Measurements from ENCODE around the gene PTPN5. TPM values are rescaled to one million over a fixed set of nuclear protein-coding genes. Genes with fewer than 3 reads are reported as not detected.

Gene PTPN5
- total RNA-seq, 1 experiment from 2014 or later: not detected

DNA sequence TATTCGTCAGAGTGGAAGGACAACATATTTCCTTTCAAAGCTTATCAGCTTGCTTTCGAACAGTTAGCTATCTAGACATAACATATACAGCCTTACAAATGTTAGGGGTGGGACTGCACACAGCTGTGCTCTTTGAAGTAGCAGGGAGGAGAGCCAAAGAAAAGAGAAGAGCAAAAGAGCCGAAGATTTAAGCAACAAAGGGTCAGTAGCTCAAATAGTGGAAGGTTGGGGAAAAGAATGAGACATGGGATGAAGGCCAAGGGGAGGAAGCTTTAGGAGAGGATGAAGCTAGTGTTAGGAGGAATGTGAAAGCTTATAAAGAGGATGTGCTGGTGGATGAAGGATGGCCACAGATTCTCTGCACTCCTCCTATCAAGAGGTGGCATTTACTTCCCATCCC is 33.8 kb downstream of the PTPN5 start:
- H3K9me3 ChIP-seq (ENCODE audit: insufficient read depth, low read depth): no peaks in the 10 kb centered on the region
- BruUV-seq (replicated peaks): no TSS peak

DNA sequence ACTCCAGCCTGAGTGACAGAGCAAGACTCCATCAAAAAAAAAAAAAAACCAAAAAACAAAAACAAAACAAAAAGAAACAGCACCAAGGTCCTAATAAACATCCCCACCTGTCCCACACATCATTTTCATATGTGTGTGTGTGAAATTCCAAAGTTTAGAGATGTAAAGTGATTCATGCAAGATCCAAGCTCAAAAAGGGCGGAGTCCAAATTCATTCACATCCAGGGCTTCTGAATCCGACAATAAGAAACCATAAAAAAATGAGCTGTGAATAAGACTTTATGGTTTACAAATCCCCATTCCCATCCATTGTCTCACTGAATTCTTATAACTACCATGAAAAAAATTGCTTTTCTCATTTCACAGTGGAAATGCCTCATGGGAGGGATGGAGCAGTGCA is 34.7 kb downstream of the PTPN5 start:
- ChIA-PET CTCF (interaction anchor here (0.6 kb wide), 1 partner anchor 708 kb away, joined by 5 read pairs; no protein-coding TSS in a partner anchor), POLR2A (ENCODE audit: unreplicated experiment) (no interaction called here)
- Histone ChIP-seq H3F3A (ENCODE audit: insufficient read depth, low read depth) (no peaks in the 10 kb centered on the region), H3K79me2 (ENCODE audit: low read depth) (no peaks in the 10 kb centered on the region), H3K27me3 (ENCODE audit: insufficient read depth, low read depth) (0 out of 2 replicates have a peak, but pooled peaks cover 7% of the 10 kb centered on the region), H3K9me2 (ENCODE audit: insufficient read depth) (no peaks in the 10 kb centered on the region), H3K27ac (no peak overlapping the region), H3K4me1 (replicated peaks; ENCODE audit: insufficient read depth) (no peaks in the 10 kb centered on the region), H3K4me2 (no peak overlapping the region), H3K9me3 (ENCODE audit: insufficient read depth, low read depth) (no peaks in the 10 kb centered on the region), H2AFZ (no peak overlapping the region), H3K4me3 (no peak overlapping the region), H4K20me1 (ENCODE audit: insufficient read depth) (no peaks in the 10 kb centered on the region), H3K36me3 (ENCODE audit: low read depth) (no peaks in the 10 kb centered on the region)
- DNase-seq: no peak
- TF ChIP-seq EZH2 (IDR thresholded peaks at IDR 0.05; ENCODE audit: low read depth): no peak
- TF ChIP-seq, protein P1, sequence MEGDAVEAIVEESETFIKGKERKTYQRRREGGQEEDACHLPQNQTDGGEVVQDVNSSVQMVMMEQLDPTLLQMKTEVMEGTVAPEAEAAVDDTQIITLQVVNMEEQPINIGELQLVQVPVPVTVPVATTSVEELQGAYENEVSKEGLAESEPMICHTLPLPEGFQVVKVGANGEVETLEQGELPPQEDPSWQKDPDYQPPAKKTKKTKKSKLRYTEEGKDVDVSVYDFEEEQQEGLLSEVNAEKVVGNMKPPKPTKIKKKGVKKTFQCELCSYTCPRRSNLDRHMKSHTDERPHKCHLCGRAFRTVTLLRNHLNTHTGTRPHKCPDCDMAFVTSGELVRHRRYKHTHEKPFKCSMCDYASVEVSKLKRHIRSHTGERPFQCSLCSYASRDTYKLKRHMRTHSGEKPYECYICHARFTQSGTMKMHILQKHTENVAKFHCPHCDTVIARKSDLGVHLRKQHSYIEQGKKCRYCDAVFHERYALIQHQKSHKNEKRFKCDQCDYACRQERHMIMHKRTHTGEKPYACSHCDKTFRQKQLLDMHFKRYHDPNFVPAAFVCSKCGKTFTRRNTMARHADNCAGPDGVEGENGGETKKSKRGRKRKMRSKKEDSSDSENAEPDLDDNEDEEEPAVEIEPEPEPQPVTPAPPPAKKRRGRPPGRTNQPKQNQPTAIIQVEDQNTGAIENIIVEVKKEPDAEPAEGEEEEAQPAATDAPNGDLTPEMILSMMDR (conservative IDR thresholded peaks at IDR 0.05): no peak
- no TSS peak for BruUV-seq (replicated peaks)
- intact Hi-C loops (cut with micrococcal nuclease; ENCODE audit: unreplicated experiment): no loop called here

More for the DNA sequence above, 33.8 kb downstream of the PTPN5 start:
- Histone ChIP-seq H3K4me1 (replicated peaks; ENCODE audit: insufficient read depth) (no peaks in the 10 kb centered on the region), H3K4me2 (no peak overlapping the region), H3K9me2 (ENCODE audit: insufficient read depth) (no peaks in the 10 kb centered on the region), H3K27me3 (ENCODE audit: insufficient read depth, low read depth) (0 out of 2 replicates have a peak, but pooled peaks cover 7% of the 10 kb centered on the region), H3F3A (ENCODE audit: insufficient read depth, low read depth) (no peaks in the 10 kb centered on the region), H3K27ac (no peak overlapping the region), H2AFZ (no peak overlapping the region), H4K20me1 (ENCODE audit: insufficient read depth) (no peaks in the 10 kb centered on the region), H3K36me3 (ENCODE audit: low read depth) (no peaks in the 10 kb centered on the region), H3K4me3 (no peak overlapping the region), H3K79me2 (ENCODE audit: low read depth) (no peaks in the 10 kb centered on the region)
- CTCF ChIA-PET: no interaction called here
- intact Hi-C loops (cut with micrococcal nuclease; ENCODE audit: unreplicated experiment): no loop called here
- DNase-seq: no peak
- TF ChIP-seq, protein P1 (conservative IDR thresholded peaks at IDR 0.05): no peak
- no peak for TF ChIP-seq EZH2 (IDR thresholded peaks at IDR 0.05; ENCODE audit: low read depth)
- POLR2A ChIA-PET (ENCODE audit: unreplicated experiment): no interaction called here

DNA sequence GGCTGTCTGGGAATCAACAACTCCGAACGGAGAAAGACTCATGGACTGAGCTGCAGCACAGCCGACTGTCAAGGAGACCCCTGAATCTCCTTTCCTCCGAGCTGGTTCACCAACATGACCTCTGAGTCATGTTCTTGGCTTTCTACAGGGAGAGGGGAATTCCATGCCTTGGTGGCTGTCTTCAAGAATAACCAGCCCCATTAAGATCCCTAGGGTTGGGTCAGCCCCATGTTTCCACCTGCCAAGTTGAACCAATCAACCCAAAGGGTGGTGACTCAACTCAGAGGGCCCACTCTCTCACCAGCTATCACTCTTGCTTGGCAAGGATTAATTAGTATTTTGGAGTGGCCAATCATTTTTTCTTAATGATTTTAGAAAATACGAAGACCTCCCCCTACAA is 37.3 kb downstream of the PTPN5 start:
- Histone ChIP-seq H3K4me1 (replicated peaks; ENCODE audit: insufficient read depth) (peaks cover 9% of the 10 kb centered on the region), H4K20me1 (ENCODE audit: insufficient read depth) (no peaks in the 10 kb centered on the region), H3K79me2 (ENCODE audit: low read depth) (no peaks in the 10 kb centered on the region), H3F3A (ENCODE audit: insufficient read depth, low read depth) (no peaks in the 10 kb centered on the region), H3K9me3 (ENCODE audit: insufficient read depth, low read depth) (no peaks in the 10 kb centered on the region), H3K27ac (no peak overlapping the region), H3K36me3 (ENCODE audit: low read depth) (no peaks in the 10 kb centered on the region), H3K9me2 (ENCODE audit: insufficient read depth) (no peaks in the 10 kb centered on the region), H3K4me3 (no peak overlapping the region), H3K4me2 (no peak overlapping the region), H3K27me3 (ENCODE audit: insufficient read depth, low read depth) (0 out of 2 replicates have a peak, but pooled peaks cover 7% of the 10 kb centered on the region), H2AFZ (no peak overlapping the region)
- no peak for DNase-seq
- TF ChIP-seq, protein P1 (conservative IDR thresholded peaks at IDR 0.05): no peak
- no peak for TF ChIP-seq EZH2 (IDR thresholded peaks at IDR 0.05; ENCODE audit: low read depth)
- POLR2A ChIA-PET (ENCODE audit: unreplicated experiment): no interaction called here
- CTCF ChIA-PET: no interaction called here
- BruUV-seq (replicated peaks): no TSS peak
- intact Hi-C loops (cut with micrococcal nuclease; ENCODE audit: unreplicated experiment): no loop called here

Data from PC-9 (cell line).